ENCODE measurements around the gene DGKE.

DNA sequence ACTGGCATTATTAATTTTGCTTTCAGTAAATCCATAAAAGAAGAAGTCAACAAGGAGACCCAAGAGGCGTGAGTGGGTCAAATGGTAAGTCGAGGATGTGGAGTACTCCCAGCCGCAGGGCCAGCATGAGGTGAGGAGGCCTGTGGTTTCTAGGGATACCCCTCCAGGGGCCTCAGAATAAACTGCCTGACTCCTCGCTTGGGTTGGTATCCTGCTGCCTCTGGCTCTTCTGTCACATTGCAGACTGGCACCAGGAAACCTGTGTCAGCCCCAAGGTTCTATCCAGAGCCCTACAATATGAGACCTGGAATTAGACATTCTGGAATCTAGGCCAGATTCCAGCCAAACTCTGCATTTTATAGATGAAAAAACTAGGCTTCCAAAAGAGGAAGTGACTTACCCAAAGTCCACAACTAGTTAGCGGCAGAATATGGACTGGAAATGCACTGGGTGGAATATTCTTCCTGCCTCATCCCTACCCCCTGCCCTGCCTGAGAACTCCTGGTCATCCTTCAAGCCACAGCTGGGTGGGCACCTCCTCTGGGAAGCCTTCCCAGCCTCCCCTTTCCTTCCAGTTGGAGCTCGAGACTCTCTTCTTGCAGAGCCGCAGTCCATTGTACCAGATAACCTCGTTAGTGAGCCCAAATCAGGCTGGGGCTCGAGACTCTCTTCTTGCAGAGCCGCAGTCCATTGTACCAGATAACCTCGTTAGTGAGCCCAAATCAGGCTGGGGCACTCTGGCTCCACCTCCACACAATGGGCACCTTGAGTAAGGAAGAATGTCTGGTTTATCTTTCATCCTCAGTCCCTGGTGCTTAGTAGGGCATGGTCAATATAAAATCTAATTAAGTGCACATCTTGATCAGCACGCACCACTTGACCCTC lies 22.8 kb upstream of the DGKE start:
- TF ChIP-seq POLR2A (IDR thresholded peaks at IDR 0.05; ENCODE audit: low read depth, low read length) = no peak
- TF ChIP-seq, protein P1, sequence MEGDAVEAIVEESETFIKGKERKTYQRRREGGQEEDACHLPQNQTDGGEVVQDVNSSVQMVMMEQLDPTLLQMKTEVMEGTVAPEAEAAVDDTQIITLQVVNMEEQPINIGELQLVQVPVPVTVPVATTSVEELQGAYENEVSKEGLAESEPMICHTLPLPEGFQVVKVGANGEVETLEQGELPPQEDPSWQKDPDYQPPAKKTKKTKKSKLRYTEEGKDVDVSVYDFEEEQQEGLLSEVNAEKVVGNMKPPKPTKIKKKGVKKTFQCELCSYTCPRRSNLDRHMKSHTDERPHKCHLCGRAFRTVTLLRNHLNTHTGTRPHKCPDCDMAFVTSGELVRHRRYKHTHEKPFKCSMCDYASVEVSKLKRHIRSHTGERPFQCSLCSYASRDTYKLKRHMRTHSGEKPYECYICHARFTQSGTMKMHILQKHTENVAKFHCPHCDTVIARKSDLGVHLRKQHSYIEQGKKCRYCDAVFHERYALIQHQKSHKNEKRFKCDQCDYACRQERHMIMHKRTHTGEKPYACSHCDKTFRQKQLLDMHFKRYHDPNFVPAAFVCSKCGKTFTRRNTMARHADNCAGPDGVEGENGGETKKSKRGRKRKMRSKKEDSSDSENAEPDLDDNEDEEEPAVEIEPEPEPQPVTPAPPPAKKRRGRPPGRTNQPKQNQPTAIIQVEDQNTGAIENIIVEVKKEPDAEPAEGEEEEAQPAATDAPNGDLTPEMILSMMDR (IDR thresholded peaks at IDR 0.05; ENCODE audit: extremely low read depth in 1 of 2, insufficient read depth in 1 of 2, low read depth in 1 of 2, low read length in 2 of 2) = no peak
- no peak for TF ChIP-seq EZH2 (IDR thresholded peaks at IDR 0.05; ENCODE audit: borderline replicate concordance, low read depth, low read length, severe bottlenecking)
- TF ChIP-seq POLR2AphosphoS5 (IDR thresholded peaks at IDR 0.05; ENCODE audit: insufficient read depth, low read depth, low read length) = no peak
- TF ChIP-seq, protein P2, sequence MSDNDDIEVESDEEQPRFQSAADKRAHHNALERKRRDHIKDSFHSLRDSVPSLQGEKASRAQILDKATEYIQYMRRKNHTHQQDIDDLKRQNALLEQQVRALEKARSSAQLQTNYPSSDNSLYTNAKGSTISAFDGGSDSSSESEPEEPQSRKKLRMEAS (IDR thresholded peaks at IDR 0.05; ENCODE audit: insufficient read depth, insufficient read length) = no peak
- no peak for TF ChIP-seq FOS (IDR thresholded peaks at IDR 0.05; ENCODE audit: borderline replicate concordance, insufficient read depth, low read length)
- no peak for TF ChIP-seq MYC (IDR thresholded peaks at IDR 0.05; ENCODE audit: low read depth, low read length)
- no peak for TF ChIP-seq GATA2 (IDR thresholded peaks at IDR 0.05; ENCODE audit: insufficient read depth, insufficient read length, low read depth, low read length)

All from endothelial cell of umbilical vein (primary cell).